DMS153 treated with DMSO at 0.1 percent for 48 hours (cell line): ENCODE data around the gene MRTFB.
A peak's percentile ranks its signal among the peaks of the same experiment; 100 is the strongest.
"Not testable (repeated sequence)": the region's sequence is repeated elsewhere in the genome, so short reads cannot be mapped to it uniquely, and the experiment has no call there.

ENCODE experiments used
- DNase-seq: peaks from one replicate; lab custom pipeline; 2025; ENCODE audit not compliant: unreplicated experiment; lab: John Stamatoyannopoulos, UW

MRTFB gene

GRCh38 chr16:14181371-14182050 lies 110.4 kb downstream of the MRTFB start:
- DNase-seq = no peak

DNA sequence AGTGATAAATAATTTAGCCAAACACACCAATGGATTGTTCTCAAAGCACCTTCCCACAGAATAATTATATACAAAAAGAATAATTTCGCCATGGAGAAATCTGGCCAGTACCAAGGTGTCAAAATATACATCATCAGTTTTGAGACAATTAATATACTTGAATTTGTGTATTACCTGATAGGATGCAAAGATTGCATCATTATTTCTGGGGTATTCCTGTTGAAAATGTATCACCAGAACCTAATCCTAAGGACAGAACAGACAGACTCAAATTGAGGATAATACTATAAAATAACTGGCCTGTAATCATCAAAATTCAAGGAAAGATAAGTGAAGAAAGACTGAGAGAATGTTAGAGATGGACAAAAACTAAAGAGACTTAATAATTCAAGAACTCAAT lies 111.9 kb downstream of the MRTFB start:
- DNase-seq = no peak

- DNase-seq = not testable (repeated sequence)
These were observed 112.8 kb downstream of the MRTFB start for GRCh38 chr16:14183962-14184361.

DNA sequence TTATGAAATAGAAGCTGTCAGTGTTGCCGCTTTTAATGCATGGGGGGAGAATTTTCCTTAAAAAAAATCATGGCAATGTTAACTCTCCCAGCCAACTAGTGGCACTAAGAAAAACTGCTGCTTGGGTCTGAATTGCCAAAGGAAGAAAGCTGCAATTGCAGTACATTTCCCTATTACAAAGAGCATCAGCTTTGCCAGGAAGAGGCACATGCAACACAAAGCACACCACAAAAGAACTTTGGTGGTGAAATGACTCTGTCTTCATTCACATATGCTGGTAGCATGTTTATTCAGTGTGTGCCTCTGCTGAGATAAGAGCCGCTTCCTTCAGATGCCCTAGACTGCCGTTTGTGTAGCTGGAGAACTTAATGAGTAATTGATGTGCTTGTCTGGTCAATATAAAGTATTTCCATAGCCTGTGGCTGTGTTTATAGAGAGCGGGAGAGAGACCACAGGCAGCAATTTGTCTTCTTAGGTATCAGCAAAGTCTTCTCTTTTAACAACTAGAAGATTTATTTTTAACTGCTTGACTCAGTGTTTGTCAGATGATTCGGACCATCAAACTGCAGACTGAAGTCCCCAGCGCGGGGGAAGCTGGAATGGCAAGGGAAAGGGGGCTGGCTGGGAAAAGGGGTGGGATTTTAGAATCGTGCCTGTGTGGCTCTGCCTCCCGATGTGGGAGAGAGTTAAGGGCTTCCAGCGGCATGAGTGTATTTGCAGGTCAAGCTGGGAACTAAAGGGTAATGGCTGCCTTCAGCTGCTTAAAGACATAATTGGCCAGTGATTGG lies 115.1 kb downstream of the MRTFB start:
- DNase-seq = peak; percentile 75

DNA sequence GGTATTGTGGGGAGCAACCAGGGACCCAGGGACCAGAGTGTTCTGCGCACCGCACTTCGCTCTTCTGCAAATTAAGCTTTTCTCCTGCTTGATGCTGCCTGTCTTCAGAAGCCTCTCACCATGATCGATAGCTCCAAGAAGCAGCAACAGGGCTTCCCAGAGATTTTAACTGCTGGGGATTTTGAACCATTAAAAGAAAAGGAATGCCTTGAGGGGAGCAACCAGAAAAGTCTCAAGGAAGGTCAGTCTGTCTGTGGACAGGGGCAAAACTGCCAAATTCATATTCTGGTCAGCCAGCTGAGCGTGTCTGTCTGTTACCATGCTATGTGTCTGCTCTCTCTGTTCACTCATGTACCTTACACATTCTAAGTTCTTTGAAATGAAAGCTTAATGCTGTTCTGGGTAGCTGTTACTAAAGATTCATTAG lies 115.7 kb downstream of the MRTFB start:
- DNase-seq = peak; percentile 66

GRCh38 chr16:14187517-14188338 lies 116.6 kb downstream of the MRTFB start:
- peak; percentile 46 for DNase-seq

DNA sequence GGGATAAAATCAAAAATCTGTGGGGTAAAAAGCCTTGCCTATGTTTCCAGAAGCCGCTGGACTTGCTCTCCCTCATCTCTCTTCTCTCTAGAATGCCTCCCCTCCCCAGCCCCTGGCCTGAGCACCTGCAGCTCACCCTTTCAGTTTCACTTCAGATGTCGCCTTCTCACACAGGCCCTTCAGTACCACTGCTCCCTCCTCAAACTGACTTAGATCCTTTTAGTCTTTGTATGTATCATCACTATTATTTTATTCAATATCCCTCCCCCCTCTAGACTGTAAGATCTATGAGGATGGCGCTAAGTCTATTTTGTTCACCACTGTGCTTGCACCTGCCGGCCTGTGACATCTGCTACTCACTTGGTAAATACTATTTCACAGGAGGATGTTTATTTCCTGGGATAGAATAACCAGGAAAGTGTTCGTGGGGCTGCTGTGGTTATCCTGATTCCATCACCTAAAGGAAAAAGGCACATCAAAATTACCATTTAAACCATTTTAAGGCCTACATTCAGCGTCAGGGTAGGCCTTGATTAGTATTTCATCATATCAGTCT lies 122.3 kb downstream of the MRTFB start:
- peak; percentile 58 for DNase-seq

DNA sequence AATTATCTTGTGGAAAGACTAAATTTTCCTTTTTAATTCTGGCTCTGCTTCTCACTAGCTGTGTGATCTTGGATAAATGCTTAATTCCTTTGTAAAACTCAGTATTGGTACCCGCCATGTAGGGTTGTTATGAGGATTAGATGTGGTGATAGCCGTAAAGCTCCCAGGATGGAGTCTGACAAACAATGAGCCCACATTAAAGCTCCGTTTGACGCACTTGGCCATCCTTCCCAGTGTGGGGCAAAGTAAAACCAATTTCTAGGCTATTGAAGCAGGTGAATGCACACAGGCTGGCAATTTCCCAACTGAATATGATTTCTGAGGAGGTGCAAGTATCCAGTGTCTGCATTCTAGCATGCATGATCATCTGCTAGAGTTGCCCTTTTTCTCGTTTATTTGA lies 123.6 kb downstream of the MRTFB start:
- peak; percentile 30 for DNase-seq

DNA sequence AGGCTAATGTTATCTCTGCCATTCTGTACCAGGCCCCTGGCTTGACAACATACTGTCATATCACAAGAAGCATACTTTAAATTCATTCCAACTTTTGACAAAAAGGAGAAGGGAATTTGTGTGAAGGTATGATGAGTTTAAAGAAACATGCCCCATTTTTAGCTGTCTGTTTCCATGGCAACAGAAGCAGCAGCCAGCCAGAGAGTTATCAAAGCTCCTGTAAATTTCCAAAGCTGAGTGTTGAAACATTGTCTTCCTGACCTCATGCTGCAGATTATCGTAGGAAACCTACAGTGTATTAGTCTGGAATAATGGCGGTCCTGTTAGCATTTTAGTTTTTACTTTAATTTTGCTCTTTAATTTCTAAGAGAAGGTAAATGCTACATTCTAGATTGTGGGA lies 124.9 kb downstream of the MRTFB start:
- no peak for DNase-seq

GRCh38 chr16:14196539-14196938 lies 125.4 kb downstream of the MRTFB start:
- DNase-seq = peak; percentile 57

DNA sequence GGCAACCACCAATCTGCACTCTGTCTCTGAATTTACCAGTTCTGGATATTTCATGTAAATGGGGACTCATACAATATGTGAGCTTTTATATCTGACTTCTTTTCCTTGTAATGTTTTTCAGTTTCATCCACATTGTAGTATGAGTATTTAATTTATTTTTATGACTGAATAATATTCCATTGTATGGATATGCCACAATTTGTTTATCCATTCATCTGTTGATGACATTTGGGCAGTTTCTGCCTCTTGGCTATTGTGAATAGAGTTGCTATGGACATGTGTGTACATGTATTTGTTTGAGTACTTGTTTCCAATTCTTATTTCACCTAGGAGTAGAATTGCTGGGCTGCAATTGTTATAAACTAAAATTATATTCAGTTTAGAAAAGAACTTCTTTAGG lies 126.9 kb downstream of the MRTFB start:
- no peak for DNase-seq

DNA sequence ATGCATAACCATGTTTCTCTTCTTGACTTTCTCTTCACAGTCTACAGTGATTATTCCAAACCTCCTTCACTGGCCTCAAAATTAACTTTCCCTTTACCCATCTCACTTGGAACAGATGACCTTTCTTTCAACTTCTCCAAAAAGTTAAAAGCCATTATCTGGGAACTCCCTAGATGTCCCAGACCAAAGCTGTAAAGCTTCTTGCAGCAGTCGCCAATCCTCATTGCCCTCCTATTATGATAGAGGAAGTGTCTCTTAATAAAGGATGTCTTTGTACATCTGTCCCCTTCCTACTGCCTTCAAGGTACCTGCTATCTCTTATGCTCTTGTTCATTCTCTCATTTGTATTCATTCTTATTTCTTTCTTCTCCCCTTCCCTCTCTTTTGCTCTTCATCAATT lies 127.5 kb downstream of the MRTFB start:
- DNase-seq = no peak

DNA sequence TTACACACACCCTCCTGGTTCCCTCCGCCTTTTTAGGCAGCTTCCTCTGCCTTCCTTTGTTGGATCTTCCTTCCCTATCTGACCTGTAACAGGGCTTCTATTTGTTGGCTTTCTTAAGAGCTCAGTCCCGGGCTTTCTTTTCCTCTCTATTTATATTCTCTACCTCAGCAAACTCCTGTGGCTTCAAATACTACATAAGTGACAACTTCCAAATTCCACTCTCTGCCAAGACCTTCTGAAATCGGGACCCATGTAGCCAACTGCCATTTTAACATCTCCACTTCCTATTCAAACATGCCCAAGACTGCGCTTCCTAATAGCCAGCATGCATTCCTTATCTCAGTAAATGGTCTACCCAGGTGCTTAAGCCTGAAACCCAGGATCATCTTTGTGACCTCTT lies 128.1 kb downstream of the MRTFB start:
- DNase-seq = no peak

DNA sequence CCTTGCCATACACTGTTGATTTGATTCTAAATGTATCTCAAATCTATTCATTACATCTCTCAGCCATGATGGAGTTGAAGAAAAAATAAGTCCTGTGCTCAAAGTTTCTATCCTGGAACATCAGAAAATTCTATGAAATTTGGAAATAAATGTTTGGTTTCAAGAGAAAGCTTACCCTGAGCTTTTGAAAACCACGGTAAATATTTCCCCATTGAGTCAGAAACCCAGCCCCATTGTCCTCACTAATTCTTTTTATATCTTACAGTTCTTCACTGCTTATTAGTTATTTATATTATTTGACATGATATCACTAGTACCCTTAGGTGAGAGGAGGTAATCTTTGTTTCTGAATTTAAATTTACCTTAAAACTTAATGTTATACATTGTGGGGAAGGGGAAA lies 128.5 kb downstream of the MRTFB start:
- no peak for DNase-seq

DNA sequence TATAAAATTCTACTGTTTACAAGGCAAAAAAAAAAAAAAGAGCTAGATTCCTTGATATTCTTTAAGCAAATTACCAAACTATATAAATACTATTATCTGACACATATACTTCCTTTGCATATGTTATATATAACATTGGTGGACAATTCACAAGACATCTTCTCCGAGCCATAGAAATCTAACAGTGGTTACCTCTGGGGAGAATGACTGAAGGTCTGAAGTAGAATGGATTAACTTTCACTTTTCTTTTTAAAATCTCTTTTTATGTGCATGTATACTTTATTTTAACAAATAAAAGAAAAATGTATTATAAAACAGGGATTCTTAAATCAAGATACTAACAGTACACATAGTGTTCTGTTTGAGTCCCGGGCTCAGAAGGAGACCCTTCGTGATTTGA lies 131.0 kb downstream of the MRTFB start:
- no peak for DNase-seq

- DNase-seq = peak; percentile 90
These were observed 131.6 kb downstream of the MRTFB start for GRCh38 chr16:14202697-14203096.

DNA sequence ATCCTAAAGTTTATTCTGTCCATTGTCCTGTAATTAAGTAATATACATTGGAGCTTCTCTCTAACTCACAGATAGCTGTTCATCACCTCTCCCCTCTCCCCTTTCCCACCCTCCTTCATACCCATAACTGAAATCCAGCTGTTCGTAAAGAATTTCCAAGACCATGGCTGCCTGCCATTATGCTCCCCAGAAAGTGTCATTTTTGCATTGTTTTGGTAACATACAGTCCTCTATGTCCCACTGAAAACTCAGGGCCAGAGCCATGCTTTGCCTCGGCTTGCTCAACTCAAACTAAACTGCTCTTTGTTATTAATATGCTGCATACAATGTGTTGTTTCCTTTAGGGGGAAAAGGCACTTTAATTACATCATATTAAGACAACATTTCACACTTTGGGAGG lies 132.0 kb downstream of the MRTFB start:
- no peak for DNase-seq

DNA sequence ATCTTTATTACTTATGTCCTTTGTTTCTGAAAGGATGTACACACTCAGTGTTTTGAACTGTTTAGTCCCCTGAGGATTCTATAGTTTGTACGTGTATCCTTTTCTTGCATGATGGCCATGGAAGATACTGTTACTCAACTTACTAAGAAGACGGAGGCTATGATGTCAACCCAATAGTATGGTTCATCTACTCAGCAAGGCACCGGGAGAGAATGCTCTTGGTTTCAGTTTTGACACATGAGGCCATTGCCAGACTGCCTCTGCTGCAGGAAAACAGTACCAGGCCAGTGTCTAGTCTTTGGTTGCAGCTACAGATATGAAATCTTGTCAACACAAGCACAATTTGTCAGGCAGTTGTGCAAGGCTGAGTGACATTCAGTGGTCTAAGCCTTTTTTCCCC lies 134.5 kb downstream of the MRTFB start:
- no peak for DNase-seq

- DNase-seq = no peak
These were observed 140.9 kb downstream of the MRTFB start for GRCh38 chr16:14211856-14212543.

- DNase-seq = no peak
These were observed 144.8 kb downstream of the MRTFB start for GRCh38 chr16:14215941-14216340.

DNA sequence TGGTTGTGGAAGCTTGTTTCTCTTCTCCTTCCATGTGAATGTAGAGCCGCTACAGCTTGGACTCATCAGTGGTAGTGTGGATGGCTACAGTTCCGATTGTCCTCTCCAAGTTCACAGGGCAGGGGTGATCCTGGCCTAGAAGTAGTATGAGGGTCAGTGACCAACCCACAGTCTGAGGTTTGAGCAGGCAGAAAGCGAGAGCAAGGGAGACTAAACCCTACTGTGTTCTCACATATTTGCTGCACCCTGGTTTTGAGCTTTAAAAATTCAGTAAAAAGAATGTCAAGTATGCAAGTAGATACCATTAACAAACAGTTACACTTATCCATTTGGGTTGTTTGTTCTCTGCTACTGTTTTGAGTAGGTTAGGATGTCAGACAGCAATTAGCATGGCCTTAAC lies 148.9 kb downstream of the MRTFB start:
- DNase-seq = no peak
